Measurements from ENCODE around the gene CBFA2T3. TPM values are rescaled to one million over a fixed set of nuclear protein-coding genes. Genes with fewer than 3 reads are reported as not detected.

CBFA2T3 gene
- total RNA-seq, 4 donors from 2014 or later, result 0.78 to 5.0 (median 2.8) TPM

DNA sequence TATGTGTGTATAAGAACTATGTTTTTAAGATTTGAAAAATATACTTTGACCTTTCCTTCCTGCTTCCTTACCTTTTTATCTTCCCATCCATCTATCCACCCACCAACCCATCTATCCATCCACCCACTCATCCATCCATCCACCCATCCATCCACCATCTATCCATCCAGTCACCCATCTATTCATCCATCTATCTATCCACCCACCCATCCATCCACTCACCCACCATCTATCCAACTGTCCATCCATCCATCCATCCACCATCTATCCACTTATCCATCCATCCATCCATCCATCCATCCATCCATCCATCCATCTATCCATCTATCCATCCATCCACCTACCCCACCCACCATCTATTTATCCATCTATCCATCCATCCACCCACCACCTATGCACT, 12.4 kb downstream of the CBFA2T3 start:
- Histone ChIP-seq H3K9me3 (peaks cover 0 to 3% (median 0%) of the 10 kb centered on the region in 4 donors), H3K4me1 (no peaks in the 10 kb centered on the region), H3K36me3 (no peaks in the 10 kb centered on the region), H3K27me3 (peaks cover 0 to 34% of the 10 kb centered on the region in 2 donors), H3K27ac (no peak overlapping the region), H3K4me3 (no peak overlapping the region)
- no peak for TF ChIP-seq EP300 (IDR thresholded peaks at IDR 0.05)
- TF ChIP-seq POLR2A (IDR thresholded peaks at IDR 0.05), result no peak
- DNase-seq (ENCODE audit: low spot score in 2 of 2), result no peak

DNA sequence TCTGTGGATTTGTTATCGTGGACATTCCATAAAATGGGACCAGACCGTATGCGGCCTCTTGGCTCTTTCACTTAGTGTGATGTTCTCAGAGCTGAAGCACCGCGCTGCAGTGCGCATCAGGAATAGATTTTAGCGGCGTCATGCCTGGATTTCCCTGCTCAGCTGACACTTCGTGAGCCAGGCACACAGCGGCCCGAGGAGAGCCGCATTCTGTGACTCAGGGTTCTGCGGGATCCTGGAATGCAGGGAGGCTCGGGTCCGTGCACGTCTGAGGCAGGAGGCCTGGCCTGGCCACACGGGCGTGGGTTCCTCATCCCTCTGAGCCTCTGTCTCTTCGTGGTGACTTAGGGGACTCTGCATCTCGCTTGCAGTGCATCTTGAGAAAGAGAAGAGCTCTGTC, 13.4 kb downstream of the CBFA2T3 start:
- 80 to 87% methylated on average over 20 of the region's 20 CpGs for WGBS, 2 donors
- H3K4me1 ChIP-seq, result no peaks in the 10 kb centered on the region
- TF ChIP-seq EP300 (IDR thresholded peaks at IDR 0.05) (no peak), POLR2A (IDR thresholded peaks at IDR 0.05) (no peak)
- TF ChIP-seq, protein P1, sequence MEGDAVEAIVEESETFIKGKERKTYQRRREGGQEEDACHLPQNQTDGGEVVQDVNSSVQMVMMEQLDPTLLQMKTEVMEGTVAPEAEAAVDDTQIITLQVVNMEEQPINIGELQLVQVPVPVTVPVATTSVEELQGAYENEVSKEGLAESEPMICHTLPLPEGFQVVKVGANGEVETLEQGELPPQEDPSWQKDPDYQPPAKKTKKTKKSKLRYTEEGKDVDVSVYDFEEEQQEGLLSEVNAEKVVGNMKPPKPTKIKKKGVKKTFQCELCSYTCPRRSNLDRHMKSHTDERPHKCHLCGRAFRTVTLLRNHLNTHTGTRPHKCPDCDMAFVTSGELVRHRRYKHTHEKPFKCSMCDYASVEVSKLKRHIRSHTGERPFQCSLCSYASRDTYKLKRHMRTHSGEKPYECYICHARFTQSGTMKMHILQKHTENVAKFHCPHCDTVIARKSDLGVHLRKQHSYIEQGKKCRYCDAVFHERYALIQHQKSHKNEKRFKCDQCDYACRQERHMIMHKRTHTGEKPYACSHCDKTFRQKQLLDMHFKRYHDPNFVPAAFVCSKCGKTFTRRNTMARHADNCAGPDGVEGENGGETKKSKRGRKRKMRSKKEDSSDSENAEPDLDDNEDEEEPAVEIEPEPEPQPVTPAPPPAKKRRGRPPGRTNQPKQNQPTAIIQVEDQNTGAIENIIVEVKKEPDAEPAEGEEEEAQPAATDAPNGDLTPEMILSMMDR (IDR thresholded peaks at IDR 0.05), result no peak

DNA sequence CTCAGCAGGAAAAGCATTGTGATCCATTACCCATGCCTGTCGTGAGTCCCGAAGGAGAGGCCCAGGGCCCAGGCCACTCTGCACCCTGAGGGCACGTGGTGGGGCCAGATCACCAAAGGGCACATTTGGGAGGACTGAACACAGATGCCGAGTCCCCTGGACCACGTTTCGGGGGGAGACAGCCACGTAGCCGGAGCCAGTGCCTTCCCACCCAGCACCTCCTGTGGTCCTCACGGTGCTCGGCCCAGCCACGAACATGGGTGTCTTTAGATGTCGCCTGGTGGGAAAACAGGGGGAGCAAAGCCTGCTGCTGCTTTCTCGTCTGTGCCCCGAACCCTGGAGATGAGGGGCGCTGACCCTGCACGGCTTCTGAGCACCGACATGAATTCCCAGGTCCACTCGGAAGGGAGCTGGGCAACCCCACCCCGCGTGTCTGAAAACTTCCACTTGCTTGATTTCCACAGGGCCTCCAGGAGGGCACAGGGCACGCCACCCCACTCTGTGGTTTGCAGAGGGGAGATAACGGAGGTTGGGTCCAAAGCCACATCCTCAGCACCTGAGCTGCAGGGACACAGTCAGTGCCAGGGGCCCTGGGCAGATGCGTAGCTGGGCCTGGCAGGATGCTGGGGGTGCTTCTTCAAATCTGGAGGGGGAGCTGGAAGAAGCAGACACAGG, 14.4 kb downstream of the CBFA2T3 start:
- Histone ChIP-seq H3K27me3 (peaks cover 0 to 17% of the 10 kb centered on the region in 2 donors), H3K27ac (no peak overlapping the region), H3K4me1 (peaks cover 0 to under 1% (median 0%) of the 10 kb centered on the region in 4 donors), H3K36me3 (no peaks in the 10 kb centered on the region), H3K9me3 (peaks cover 0 to 3% (median 0%) of the 10 kb centered on the region in 4 donors), H3K4me3 (no peak overlapping the region)
- TF ChIP-seq EP300 (IDR thresholded peaks at IDR 0.05) (no peak), POLR2A (IDR thresholded peaks at IDR 0.05) (no peak)
- TF ChIP-seq, protein P1 (IDR thresholded peaks at IDR 0.05), result no peak
- no peak for DNase-seq (ENCODE audit: low spot score in 2 of 2)
- WGBS, 2 donors, result 78 to 92% methylated on average over 22 to 23 of the region's 23 CpGs

More for the DNA sequence above, 13.4 kb downstream of the CBFA2T3 start:
- Histone ChIP-seq H3K27me3 (peaks cover 0 to 27% of the 10 kb centered on the region in 2 donors), H3K4me3 (no peak overlapping the region), H3K36me3 (no peaks in the 10 kb centered on the region), H3K9me3 (peaks cover 0 to 3% (median 0%) of the 10 kb centered on the region in 4 donors), H3K27ac (no peak overlapping the region)
- DNase-seq (ENCODE audit: low spot score in 2 of 2), result no peak

DNA sequence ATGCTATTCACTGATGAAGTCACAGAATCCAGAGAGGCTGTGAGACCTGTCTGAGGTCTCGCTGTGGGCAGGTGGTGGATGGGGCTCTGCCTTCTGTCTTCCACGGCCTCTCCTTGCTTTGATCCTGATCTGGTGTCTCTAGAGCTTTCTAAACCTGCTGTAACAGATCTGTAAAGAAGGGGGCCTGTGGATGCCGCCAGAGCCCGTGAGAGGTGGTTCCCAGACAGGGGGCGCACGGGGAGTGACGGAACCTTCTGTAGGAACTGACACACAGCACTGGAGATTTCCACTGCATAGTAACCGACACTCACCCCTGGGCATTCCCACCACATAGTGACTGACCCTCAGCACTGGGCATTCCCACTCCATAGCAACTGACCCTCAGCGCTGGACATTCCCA, 16.0 kb downstream of the CBFA2T3 start:
- H3K36me3 ChIP-seq, result no peaks in the 10 kb centered on the region
- DNase-seq (ENCODE audit: low spot score in 2 of 2), result no peak
- peaks cover 0 to 4% of the 10 kb centered on the region in 2 donors for H3K27me3 ChIP-seq
- peaks cover 0 to 3% (median 0%) of the 10 kb centered on the region in 4 donors for H3K9me3 ChIP-seq
- H3K4me3 ChIP-seq, result no peak overlapping the region
- no peak overlapping the region for H3K27ac ChIP-seq
- peaks cover 0 to 7% (median 0%) of the 10 kb centered on the region in 4 donors for H3K4me1 ChIP-seq
- TF ChIP-seq POLR2A (IDR thresholded peaks at IDR 0.05) (no peak), EP300 (IDR thresholded peaks at IDR 0.05) (no peak)
- TF ChIP-seq, protein P1 (IDR thresholded peaks at IDR 0.05), result no peak
- WGBS, 2 donors, result 72 to 88% methylated on average over 9 of the region's 9 CpGs

DNA sequence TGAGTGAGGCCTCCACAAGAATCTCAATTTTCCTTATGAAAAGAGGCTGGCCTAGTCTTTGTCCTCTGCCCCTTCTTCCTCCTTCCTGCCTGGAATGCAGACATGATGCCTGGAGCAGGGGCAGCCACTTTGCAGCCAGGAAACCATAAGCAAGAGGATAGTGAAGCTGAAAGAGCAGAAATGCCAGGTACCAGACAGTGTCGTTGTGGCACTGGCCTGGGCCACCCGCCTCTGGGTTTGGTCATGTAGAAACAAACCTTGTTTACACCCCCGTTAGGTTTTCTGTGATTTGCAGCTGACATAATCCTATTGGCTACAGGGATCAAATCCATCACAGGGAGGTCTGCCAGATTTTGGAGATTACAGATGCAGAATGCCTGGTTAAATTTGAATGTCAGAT, 16.5 kb downstream of the CBFA2T3 start:
- 72 to 88% methylated on average over 3 of the region's 3 CpGs for WGBS, 2 donors
- TF ChIP-seq EP300 (IDR thresholded peaks at IDR 0.05) (no peak), POLR2A (IDR thresholded peaks at IDR 0.05) (no peak)
- TF ChIP-seq, protein P1 (IDR thresholded peaks at IDR 0.05), result no peak
- no peak for DNase-seq (ENCODE audit: low spot score in 2 of 2)
- H3K9me3 ChIP-seq, result peaks cover 0 to 3% (median 0%) of the 10 kb centered on the region in 4 donors
- peaks cover 0 to 4% of the 10 kb centered on the region in 2 donors for H3K27me3 ChIP-seq
- H3K36me3 ChIP-seq, result no peaks in the 10 kb centered on the region
- H3K27ac ChIP-seq, result no peak overlapping the region
- no peak overlapping the region for H3K4me3 ChIP-seq
- peaks cover 0 to 7% (median 0%) of the 10 kb centered on the region in 4 donors for H3K4me1 ChIP-seq

All from tibial nerve (tissue), 4 donors.